H1 (cell line): ENCODE results near the gene KLHDC4. TPM values are rescaled to one million over a fixed set of nuclear protein-coding genes. Genes with fewer than 3 reads are reported as not detected.

ENCODE experiments used
- CTCF ChIA-PET: fragments of 300-600 bp; sonication (Branson Sonifier 250); formaldehyde crosslinking; loops from one replicate; lab custom pipeline; 2021; ENCODE audit not compliant: partially characterized antibody; lab: Charles Lee
- POLR2A ChIA-PET: fragments of 300-600 bp; sonication (Branson Sonifier 250); formaldehyde crosslinking; loops from one replicate; lab custom pipeline; 2021; ENCODE audit warnings: inconsistent platforms; ENCODE audit not compliant: partially characterized antibody; lab: Charles Lee
- DNase-seq, 2 experiments: peaks; one replicate each; pipeline versions ENCODE4 v3.0.0 to v3.0.0-alpha.2; 2010 to 2022; ENCODE audit warnings: low spot score in 2 of 2, low read depth in 1 of 2, mixed read lengths in 1 of 2
- FAIRE-seq: peaks from 2 replicates; lab custom pipeline; 2011; peaks lifted over from hg19 to GRCh38; lab: Jason Lieb, UNC
- H2AFZ ChIP-seq: 2 replicates; pipeline ENCODE4 v1.8.1; 2012; ENCODE audit warnings: low read length, inconsistent platforms
- H2AK5ac ChIP-seq: 2 replicates; pipeline ENCODE4 v1.6.1; 2013; ENCODE audit warnings: low read depth, low read length
- H2BK120ac ChIP-seq: replicated peaks from 2 replicates; pipeline ENCODE3; 2013; ENCODE audit warnings: low read depth, low read length, inconsistent platforms
- H2BK12ac ChIP-seq: 2 replicates; pipeline ENCODE4 v1.6.1; 2013; ENCODE audit warnings: low read depth, low read length
- H2BK15ac ChIP-seq: 2 replicates; pipeline ENCODE4 v1.6.1; 2013; ENCODE audit warnings: low read length
- H2BK20ac ChIP-seq: 2 replicates; pipeline ENCODE4 v1.6.1; 2013; ENCODE audit warnings: low read length
- H2BK5ac ChIP-seq: 2 replicates; pipeline ENCODE4 v1.6.1; 2013; ENCODE audit warnings: low read depth, low read length
- H3K14ac ChIP-seq: 2 replicates; pipeline ENCODE4 v1.6.1; 2013; ENCODE audit warnings: inconsistent platforms; ENCODE audit not compliant: insufficient read length
- H3K18ac ChIP-seq: 2 replicates; pipeline ENCODE4 v1.6.1; 2013; ENCODE audit warnings: low read length; ENCODE audit errors: extremely low read depth
- H3K23ac ChIP-seq: 2 replicates; pipeline ENCODE4 v1.6.1; 2013; ENCODE audit warnings: inconsistent platforms; ENCODE audit not compliant: insufficient read length
- H3K23me2 ChIP-seq: 2 replicates; pipeline ENCODE4 v1.6.1; 2013; ENCODE audit warnings: low read depth, low read length
- H3K27ac ChIP-seq: 2 replicates; pipeline ENCODE4 v1.6.1; 2011; ENCODE audit warnings: low read depth, low read length, inconsistent platforms
- H3K27me3 ChIP-seq, 4 experiments: replicated peaks in 1 of 4; 1 replicate in 1 of 4; 2 replicates in 3 of 4; pipeline versions ENCODE4 v1.6.1 to v1.8.1; 2011 to 2013; ENCODE audit warnings: low read length in 3 of 4, mild to moderate bottlenecking in 3 of 4, inconsistent platforms in 2 of 4, mixed read lengths in 2 of 4, moderate library complexity in 1 of 4; ENCODE audit not compliant: control insufficient read depth in 3 of 4, insufficient read depth in 3 of 4; ENCODE audit errors: extremely low read depth in 1 of 4
- H3K36me3 ChIP-seq, 4 experiments: 2 replicates each; pipeline versions ENCODE4 v1.6.1 to v1.8.1; 2011 to 2013; ENCODE audit warnings: mild to moderate bottlenecking in 4 of 4, low read length in 3 of 4, moderate library complexity in 2 of 4, control low read depth in 1 of 4, inconsistent platforms in 1 of 4; ENCODE audit not compliant: insufficient read depth in 4 of 4, control insufficient read depth in 2 of 4
- H3K4ac ChIP-seq: replicated peaks from 2 replicates; pipeline ENCODE3; 2013; ENCODE audit warnings: low read length, low read depth, mixed read lengths, inconsistent platforms; ENCODE audit not compliant: insufficient read length
- H3K4me1 ChIP-seq, 4 experiments: replicated peaks in 1 of 4; 1 replicate in 1 of 4; 2 replicates in 3 of 4; pipeline versions ENCODE4 v1.6.1 to v1.8.1; 2011 to 2013; ENCODE audit warnings: low read length in 3 of 4, inconsistent platforms in 2 of 4, mixed read lengths in 1 of 4; ENCODE audit not compliant: insufficient read depth in 4 of 4, control insufficient read depth in 3 of 4
- H3K4me2 ChIP-seq, 2 experiments: 2 replicates each; pipeline versions ENCODE4 v1.6.1 to v1.8.1; 2011 to 2013; ENCODE audit warnings: low read depth in 2 of 2, low read length in 2 of 2, control low read depth in 1 of 2, inconsistent platforms in 1 of 2, mild to moderate bottlenecking in 1 of 2; ENCODE audit not compliant: insufficient read depth in 1 of 2
- H3K4me3 ChIP-seq, 4 experiments: fragments of 200-600, 300-600 bp in 1 of 4; sonication (generic), shearing (Covaris generic), sonication (Bioruptor Twin) in 1 of 4; 2 replicates each; pipeline versions ENCODE4 v1.5.1 to v1.8.1; 2011 to 2016; ENCODE audit warnings: low read length in 4 of 4, low read depth in 3 of 4, control low read depth in 2 of 4, inconsistent platforms in 2 of 4, mild to moderate bottlenecking in 2 of 4, mixed read lengths in 1 of 4, moderate library complexity in 1 of 4; ENCODE audit not compliant: insufficient read depth in 2 of 4; ENCODE audit errors: extremely low read depth in 1 of 4
- H3K56ac ChIP-seq: replicated peaks from 2 replicates; pipeline ENCODE3; 2013; ENCODE audit warnings: low read depth, mild to moderate bottlenecking, mixed read lengths, low read length, inconsistent platforms; ENCODE audit not compliant: insufficient read length
- H3K79me1 ChIP-seq: 2 replicates; pipeline ENCODE4 v1.6.1; 2013; ENCODE audit warnings: low read depth, low read length, control low read depth
- H3K79me2 ChIP-seq, 2 experiments: 2 replicates each; pipeline versions ENCODE4 v1.6.1 to v1.8.1; 2012 to 2013; ENCODE audit warnings: low read length in 2 of 2, mild to moderate bottlenecking in 2 of 2, inconsistent platforms in 1 of 2; ENCODE audit not compliant: insufficient read depth in 2 of 2, control insufficient read depth in 1 of 2
- H3K9ac ChIP-seq, 4 experiments: replicated peaks in 1 of 4; 1 replicate in 1 of 4; 2 replicates in 3 of 4; pipeline versions ENCODE4 v1.6.1 to v1.8.1; 2011 to 2013; ENCODE audit warnings: low read depth in 3 of 4, low read length in 3 of 4, control low read depth in 2 of 4, mild to moderate bottlenecking in 2 of 4, moderate library complexity in 2 of 4, inconsistent platforms in 1 of 4; ENCODE audit errors: extremely low read depth in 1 of 4
- H3K9me3 ChIP-seq, 2 experiments: 2 replicates each; pipeline versions ENCODE4 v1.6.1 to v1.8.1; 2012 to 2013; ENCODE audit warnings: mild to moderate bottlenecking in 2 of 2, moderate library complexity in 2 of 2, control low read depth in 1 of 2, inconsistent platforms in 1 of 2, low read depth in 1 of 2, low read length in 1 of 2, mixed read lengths in 1 of 2; ENCODE audit not compliant: insufficient read depth in 2 of 2
- H4K20me1 ChIP-seq, 2 experiments: replicated peaks in 1 of 2; 2 replicates each; pipeline versions ENCODE3 to v1.8.1; 2011 to 2013; ENCODE audit warnings: inconsistent platforms in 2 of 2, low read length in 2 of 2, mild to moderate bottlenecking in 1 of 2; ENCODE audit not compliant: insufficient read depth in 2 of 2, control insufficient read depth in 1 of 2
- H4K5ac ChIP-seq: 2 replicates; pipeline ENCODE4 v1.6.1; 2013; ENCODE audit warnings: low read length, low read depth, mixed read lengths, inconsistent platforms; ENCODE audit not compliant: insufficient read length
- H4K8ac ChIP-seq: 2 replicates; pipeline ENCODE4 v1.8.0; 2013; ENCODE audit warnings: mild to moderate bottlenecking, moderate library complexity, low read length, inconsistent platforms; ENCODE audit not compliant: insufficient read depth; ENCODE audit errors: extremely low read depth
- H4K91ac ChIP-seq: replicated peaks from 2 replicates; pipeline ENCODE3; 2013; ENCODE audit warnings: low read length, mixed read lengths, inconsistent platforms; ENCODE audit not compliant: insufficient read length
- EGR1 ChIP-seq: IDR thresholded peaks from 2 replicates; pipeline ENCODE4 v1.6.1; 2011; ENCODE audit warnings: low read depth, low read length, borderline replicate concordance
- YY1 ChIP-seq: IDR thresholded peaks from 2 replicates; pipeline ENCODE4 v1.6.1; 2011; ENCODE audit warnings: low read depth, mild to moderate bottlenecking, low read length
- WGBS, 2 experiments: shearing (Covaris generic) in 1 of 2; methylation state at CpG; one replicate each; pipeline versions ENCODE4 v1.1.6 to v1.1.7; 2013 to 2015; ENCODE audit warnings: low lambda C conversion rate in 2 of 2, mixed read lengths in 2 of 2, inconsistent platforms in 1 of 2, low coverage in 1 of 2, missing lambda C conversion rate in 1 of 2; ENCODE audit not compliant: insufficient replicate concordance in 2 of 2, insufficient coverage in 1 of 2, insufficient read length in 1 of 2; ENCODE audit errors: extremely low coverage in 1 of 2, missing lambda C conversion rate in 1 of 2; 5-methylcytosine and 5-hydroxymethylcytosine counted together
- polyA plus RNA-seq, 7 experiments: library from polyadenylated mRNA; depleted of rRNA in 3 of 7; stranded (reverse) in 5 of 7; unstranded in 2 of 7; fragments of >200 nt in 5 of 7; fragments of 200-250 nt in 2 of 7; gene quantifications; 1 replicate in 5 of 7; 2 replicates in 1 of 7; 4 replicates in 1 of 7; pipeline versions ENCODE4 v1.2.1 to v1.2.3, GENCODE V29; 2011 to 2013; ENCODE audit warnings: missing spikeins in 2 of 7, mixed read lengths in 2 of 7
- total RNA-seq: library from RNA; stranded (reverse); fragmentation: NEBNext Ultra II Directional; extraction: Animal tissue kit (Norgen Biotek cat#: 25700); gene quantifications from 2 replicates; pipeline ENCODE4 v1.2.1, GENCODE V29; 2021

The KLHDC4 gene
- total and polyA plus RNA-seq, 2 of the 8 experiments (the other 6 are each of a cell fraction or from before 2014, with no cell fraction given), result 23.7 to 63.9 TPM

GRCh38 chr16:87764600-87765472 is 950 bp downstream of the KLHDC4 start:
- H3K18ac ChIP-seq, result no peak overlapping the region
- H2BK15ac ChIP-seq, result no peak overlapping the region
- H2BK5ac ChIP-seq, result no peak overlapping the region
- no peak overlapping the region for H3K23ac ChIP-seq
- 0 out of 2 replicates have a peak, but pooled peaks have one; percentile 36 for TF ChIP-seq YY1
- TF ChIP-seq EGR1, result no peak
- TF ChIP-seq, all 59 proteins: peak for 1
- FAIRE-seq (no peak), DNase-seq (no peak)
- Histone ChIP-seq H3K4me3 (peak overlapping the region; percentile 90 to 97 (median 92)), H2AK5ac (no peak overlapping the region), H3K79me2 (peaks cover 16 to 48% of the 10 kb centered on the region in 2 experiments), H3K56ac (no peak overlapping the region), H3K27me3 (no peaks in the 10 kb centered on the region), H4K20me1 (peaks cover 5 to 16% of the 10 kb centered on the region in 2 experiments), H2BK12ac (no peak overlapping the region), H3K4me1 (peaks cover 0 to 4% (median 2%) of the 10 kb centered on the region in 4 experiments; a peak in 3 of 7 replicates), H2BK20ac (no peak overlapping the region), H4K91ac (no peak overlapping the region), H2AFZ (no peak overlapping the region), H2BK120ac (no peak overlapping the region), H3K9me3 (no peaks in the 10 kb centered on the region), H3K23me2 (peaks cover 10% of the 10 kb centered on the region; the same call in 1 of the 2 replicates), H3K36me3 (peaks cover 8 to 36% (median 24%) of the 10 kb centered on the region in 4 experiments; a peak in 7 of 8 replicates), H3K14ac (no peak overlapping the region), H3K4me2 (peak overlapping the region; percentile 82 to 98), H4K5ac (no peak overlapping the region), H3K79me1 (peaks cover 6% of the 10 kb centered on the region), H3K27ac (no peak overlapping the region; the same call in 1 of the 2 replicates), H4K8ac (peak overlapping the region; percentile 96; the same call in 1 of the 2 replicates), H3K9ac (peak overlapping the region in 3 of 4 experiments; percentile 72 to 82 (median 81); a peak in 6 of 7 replicates), H3K4ac (no peak overlapping the region)
- WGBS, 2 experiments, result 64% methylated on average over 14 of the region's 14 CpGs; no CpG with 5 or more reads in 1 of the 2 experiments
- POLR2A ChIA-PET, result interaction anchor here (1.0 to 3.4 kb wide), 13 partner anchors 10 to 162 kb away, joined by 3 to 14 read pairs (median 4); partner anchors contain the start of gene SLC7A5
- CTCF ChIA-PET, result interaction anchor here (0.5 to 2.5 kb wide), 9 partner anchors 14 to 1253 kb away, joined by 3 to 14 read pairs (median 4); partner anchors contain the start of gene SLC7A5
